GM18951 (cell line): ENCODE data around the gene GCLC.

ENCODE experiments used
- POLR2A ChIP-seq: IDR thresholded peaks from 4 replicates; pipeline ENCODE4 v1.6.1; 2011; ENCODE audit warnings: mild to moderate bottlenecking; ENCODE audit not compliant: insufficient read length, insufficient read depth; ENCODE audit errors: extremely low read depth
- in situ Hi-C: fragments of 300-500 bp; cut with MboI; formaldehyde crosslinking; loops from one replicate; pipeline ENCODE4 v1.12.0; 2022; ENCODE audit warnings: low sequenced_read_pairs, mixed read lengths, inconsistent platforms; ENCODE audit not compliant: unreplicated experiment

GCLC gene

DNA sequence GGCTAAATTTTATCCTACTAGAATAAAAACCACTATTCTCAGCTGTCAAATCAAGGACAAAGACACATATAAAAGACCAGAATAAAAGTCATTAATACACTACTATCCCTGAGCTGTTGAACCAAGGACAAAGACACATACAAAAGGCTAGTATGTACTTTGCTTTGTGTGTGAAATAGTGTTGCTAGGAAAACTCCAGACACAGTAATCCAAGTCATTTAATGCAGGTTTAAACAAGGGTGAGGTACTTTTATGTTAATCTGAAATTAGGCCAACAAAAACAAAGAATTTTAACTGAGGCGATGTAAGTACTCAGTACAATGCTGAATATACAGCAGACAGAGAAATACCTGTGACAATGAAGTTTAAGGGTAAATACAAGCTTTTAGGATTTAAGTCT, 18.9 kb downstream of the GCLC start:
- in situ Hi-C loops = no loop called here
- TF ChIP-seq POLR2A = no peak

DNA sequence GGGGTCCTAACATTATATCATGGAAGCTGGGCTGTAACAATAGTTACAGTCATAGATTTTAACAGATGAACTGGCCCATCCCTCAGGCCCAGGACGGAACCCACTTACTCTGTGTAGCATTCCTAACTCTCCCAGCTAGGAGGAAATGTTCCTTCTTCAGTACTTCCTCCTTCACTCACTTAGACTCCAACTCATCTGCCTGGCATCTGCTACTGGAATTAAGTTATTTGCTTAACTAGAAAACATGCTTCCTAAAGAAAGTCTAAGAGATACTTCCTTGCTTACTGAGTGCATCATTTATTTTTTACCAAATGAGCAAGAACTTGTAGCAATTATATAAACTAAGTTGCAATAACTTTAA, 20.5 kb downstream of the GCLC start:
- in situ Hi-C loops = no loop called here
- no peak for TF ChIP-seq POLR2A

DNA sequence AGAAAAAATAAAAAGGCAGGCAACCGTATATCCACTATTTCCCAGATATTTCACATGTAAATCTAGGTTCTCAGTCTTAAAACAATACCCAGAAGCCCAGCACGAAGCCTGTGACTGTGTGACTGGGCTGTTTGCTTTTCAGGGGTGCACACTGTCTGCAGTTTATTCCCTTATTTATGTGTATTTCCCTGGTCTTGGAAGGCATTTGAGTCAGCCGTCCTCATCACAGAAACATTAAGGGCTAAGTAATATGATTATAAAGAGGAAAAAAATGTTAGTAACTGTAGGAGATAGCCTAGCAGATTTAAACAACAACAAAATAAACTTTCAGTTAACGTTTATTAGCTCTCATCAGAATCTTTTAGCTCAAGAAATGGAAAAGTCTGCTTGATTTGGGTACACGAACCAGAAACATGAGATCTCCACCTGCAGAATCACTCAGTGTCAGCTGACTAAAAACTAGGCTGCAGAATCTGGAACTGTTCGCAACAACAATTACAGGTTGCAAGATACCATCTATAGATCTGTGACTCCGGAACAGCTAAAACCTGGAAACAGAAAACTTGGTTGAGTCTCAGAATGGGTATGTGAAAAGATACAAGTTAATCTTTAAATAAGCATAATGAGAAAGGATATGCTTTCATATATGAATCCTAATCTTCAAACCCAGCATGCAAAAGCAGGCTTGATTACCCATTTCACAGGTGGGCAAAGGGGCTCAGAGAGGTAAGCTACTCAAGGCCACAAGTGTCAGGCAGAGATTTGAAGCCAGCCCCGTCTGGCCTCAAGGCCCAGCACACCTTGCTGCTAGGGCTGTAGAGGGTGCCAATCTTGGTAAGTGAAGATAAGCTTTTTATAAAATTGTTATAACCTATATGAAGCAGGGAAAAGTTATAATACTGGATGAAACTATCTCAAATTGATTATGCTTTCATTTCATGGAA, 21.1 kb downstream of the GCLC start:
- no peak for TF ChIP-seq POLR2A
- in situ Hi-C loops = no loop called here

DNA sequence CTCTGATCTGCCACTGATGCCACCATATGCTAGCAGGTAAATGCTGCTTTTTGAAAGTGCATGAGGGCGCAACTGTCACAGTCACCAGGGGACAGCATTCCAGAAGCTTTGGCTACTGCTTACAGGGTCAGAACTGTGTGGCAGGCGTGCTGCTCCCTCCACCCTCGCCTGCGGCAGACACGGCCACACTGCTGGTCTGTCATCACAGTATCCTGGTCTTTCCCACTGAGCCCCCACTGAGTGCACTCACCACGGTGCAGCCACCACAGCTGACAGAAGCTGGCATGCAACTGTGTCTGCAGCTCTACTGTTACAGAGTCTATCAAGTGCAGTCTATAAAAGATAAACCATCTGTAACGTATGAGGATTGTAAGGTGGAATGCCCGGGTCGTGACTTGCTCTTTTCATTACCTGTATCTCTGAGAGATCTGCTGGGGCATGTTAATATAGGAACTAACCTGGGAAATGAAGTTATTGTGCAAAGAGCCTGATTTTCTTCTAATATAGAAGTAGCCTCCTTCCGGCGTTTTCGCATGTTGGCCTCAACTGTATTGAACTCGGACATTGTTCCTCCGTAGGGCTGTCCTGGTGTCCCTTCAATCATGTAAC, 24.5 kb downstream of the GCLC start:
- no peak for TF ChIP-seq POLR2A
- in situ Hi-C loops = no loop called here

DNA sequence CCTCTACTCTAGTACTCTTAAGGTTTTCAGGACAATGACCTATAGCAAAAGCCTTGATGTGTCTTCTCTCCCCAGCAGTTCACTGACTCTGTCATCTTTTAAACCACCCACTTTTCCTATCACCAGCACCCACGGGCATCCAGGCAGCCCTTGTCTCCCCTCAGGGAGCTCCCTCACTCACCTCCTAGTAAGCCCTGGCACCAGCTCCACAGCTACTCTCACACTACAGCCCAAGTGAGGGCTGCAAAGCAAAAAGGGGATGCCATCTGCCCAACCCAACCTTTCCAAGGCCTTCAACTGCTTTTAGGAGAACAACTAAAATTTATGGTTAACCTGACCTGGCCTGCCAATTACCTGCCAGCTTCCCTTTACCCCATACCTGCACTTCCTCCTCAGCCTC, 26.0 kb downstream of the GCLC start:
- in situ Hi-C loops = no loop called here
- no peak for TF ChIP-seq POLR2A

DNA sequence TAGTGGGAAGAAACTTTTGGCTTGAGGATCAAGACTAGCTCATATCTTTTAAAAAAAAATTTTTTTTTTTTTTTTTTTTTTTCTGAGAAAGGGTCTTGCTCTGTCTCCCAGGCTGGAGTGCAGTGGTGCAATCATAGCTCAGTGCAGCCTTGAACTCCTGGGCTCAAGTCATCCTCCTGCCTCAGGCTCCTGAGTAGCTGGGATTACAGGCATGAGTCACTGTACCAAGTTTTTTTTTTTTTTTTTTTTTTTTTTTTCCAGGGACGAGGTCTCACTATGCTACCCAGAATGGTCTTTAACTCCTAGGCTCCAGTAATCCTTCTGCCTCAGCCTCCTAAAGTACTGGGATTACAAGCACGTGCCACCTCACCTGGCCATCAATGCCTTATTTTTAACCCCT, 27.9 kb downstream of the GCLC start:
- in situ Hi-C loops = no loop called here
- no peak for TF ChIP-seq POLR2A

DNA sequence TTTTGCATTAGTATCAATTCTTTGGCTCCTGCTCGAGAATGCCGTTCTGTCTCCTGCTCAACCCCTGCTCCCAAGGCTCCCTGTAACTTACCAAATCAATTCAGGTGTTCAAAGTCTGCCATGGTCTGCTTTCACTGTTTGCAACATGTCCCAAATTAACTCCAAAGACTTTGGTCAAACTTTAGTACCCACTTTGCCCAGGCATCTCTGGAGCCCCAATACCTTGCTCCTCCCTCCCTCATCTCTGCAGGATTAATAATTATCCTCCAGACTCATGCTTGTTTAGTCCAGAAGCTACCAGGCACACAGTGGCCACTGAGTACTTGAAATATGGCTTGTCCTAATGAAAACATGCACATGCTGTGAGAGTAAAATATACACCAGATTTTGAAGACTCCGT, 30.2 kb downstream of the GCLC start:
- TF ChIP-seq POLR2A = no peak
- in situ Hi-C loops = no loop called here

DNA sequence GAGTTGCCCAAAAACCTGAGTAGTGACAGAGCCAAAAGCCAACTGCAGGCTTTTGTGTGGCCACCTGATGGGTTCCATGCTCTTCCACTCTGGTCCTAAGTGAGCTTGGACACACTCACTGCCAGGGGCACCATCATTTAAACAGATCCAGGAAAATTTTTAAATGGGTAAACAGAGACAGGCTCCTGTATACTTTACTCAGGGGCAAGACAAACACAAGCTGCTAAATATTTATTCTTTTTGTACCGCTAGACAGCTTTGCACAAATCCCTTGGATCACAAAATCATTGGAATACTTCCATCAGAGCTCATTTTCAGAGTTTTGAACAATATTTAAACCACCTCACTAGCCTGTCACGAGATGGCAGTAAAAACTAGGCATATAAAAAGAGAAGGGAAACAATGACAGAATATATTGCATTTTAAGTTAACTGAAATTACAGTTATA, 31.4 kb downstream of the GCLC start:
- in situ Hi-C loops = no loop called here
- TF ChIP-seq POLR2A = no peak

DNA sequence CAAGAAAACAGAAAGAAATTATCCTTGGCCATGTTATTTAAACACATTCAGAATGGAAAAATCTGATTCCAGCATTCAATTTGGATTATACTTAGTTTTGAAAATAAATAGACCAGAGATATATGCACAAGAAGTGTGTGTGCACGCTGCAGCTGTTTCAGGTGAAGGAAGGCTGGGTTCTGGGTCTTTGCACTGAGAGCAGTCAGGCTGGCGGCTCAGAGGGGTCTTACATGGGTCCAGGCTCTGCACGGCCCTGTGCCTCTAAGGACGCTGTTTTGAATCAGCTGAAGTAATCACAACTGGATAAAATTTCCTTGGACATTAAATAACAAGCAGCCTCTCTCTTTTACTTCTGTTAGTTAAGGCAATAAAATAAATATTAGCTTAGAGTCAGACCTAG, 31.8 kb downstream of the GCLC start:
- in situ Hi-C loops = no loop called here
- TF ChIP-seq POLR2A = no peak

DNA sequence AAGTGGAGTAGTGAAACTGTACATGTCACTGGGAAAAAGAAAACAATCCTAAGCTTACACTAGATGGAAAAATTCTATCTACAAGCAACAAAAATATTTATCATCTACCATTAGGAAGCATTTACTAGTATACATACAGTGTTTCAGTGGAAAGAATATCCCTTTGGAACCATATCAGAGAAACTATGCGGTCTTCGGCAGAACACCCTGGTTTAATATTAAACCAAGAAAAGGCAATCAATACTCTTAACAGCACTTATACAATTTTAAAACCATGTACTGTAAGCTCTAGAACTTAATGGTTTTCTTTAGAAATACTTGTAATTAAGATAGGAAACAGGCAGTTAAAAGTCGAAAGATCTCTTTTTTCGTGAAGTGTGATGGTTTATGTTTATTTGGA, 32.3 kb downstream of the GCLC start:
- in situ Hi-C loops = no loop called here

DNA sequence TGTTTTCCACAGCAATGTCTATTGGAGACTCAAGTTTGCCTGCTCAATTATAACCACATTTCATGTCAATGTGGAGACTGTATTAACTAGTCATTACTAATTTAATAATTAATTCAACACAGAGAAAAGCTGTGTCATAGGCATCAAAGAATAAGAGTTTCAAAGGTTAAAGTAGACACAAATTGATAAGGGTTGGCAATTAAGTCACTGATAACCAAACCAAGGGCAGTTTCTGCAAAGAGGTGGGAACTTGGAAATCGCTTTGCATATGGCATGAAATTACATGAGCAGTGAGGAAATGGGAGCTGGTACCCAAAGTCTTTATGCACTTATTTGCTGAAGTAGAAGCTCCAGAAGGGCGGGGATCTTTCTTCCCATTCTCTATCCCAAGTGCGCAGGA, 34.2 kb downstream of the GCLC start:
- in situ Hi-C loops = no loop called here
- no peak for TF ChIP-seq POLR2A

More for the DNA sequence above, 32.3 kb downstream of the GCLC start:
- no peak for TF ChIP-seq POLR2A

DNA sequence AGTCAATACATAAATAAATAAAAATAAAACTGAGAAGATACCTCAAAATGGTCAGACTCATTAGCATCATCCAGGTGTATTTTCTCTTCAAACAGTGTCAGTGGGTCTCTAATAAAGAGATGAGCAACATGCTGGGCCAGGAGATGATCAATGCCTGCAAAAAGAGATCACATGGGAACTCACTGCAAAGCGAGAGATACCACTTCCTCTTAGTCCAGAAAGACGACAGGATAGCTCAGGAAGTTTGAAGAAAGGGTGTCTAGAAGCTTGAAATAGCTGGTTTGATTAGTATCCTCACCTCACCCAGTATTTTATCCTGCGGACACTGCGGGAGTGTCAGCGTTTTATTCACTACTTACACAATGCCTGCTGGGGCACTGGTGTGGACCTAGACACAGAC, 38.0 kb downstream of the GCLC start:
- TF ChIP-seq POLR2A = no peak
- in situ Hi-C loops = no loop called here

DNA sequence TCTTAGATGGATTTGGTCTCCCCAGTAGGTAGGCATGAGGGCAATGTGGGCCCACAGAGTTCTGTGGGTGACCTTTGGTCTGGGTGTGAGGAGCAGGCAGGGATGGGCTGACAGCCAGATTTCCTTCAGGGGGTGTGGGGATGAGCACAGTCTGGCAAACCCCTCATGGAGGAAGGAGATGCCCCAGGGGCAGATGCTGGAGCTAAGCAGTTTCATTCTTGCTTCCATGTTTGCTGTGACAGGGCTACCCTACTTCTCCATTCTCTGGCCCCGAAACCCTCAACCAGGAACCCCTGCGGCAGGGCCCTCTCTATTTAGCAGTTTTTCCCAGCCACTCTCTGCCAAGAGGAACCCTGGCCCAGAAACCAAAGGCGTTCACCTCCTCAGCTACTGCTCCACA, 40.4 kb downstream of the GCLC start:
- no peak for TF ChIP-seq POLR2A
- in situ Hi-C loops = no loop called here

DNA sequence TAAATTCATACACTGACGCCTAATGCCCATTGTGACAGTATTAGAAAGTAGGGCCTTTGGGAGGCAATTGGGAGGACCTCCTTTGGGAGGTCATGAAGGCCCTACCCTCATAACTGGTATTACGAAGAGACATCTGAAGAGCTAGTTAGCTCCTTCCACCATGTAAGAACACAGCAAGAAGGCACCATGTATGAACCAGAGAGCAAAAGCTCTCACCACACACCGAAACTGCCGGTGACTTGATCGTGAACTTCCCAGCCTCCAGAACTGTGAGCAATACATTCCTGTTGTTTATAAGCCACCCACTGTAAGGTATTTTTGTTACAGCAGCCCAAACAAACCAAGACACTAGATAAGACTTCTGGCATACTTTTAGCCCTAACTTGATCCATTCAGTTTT, 41.8 kb downstream of the GCLC start:
- in situ Hi-C loops = no loop called here
- no peak for TF ChIP-seq POLR2A

DNA sequence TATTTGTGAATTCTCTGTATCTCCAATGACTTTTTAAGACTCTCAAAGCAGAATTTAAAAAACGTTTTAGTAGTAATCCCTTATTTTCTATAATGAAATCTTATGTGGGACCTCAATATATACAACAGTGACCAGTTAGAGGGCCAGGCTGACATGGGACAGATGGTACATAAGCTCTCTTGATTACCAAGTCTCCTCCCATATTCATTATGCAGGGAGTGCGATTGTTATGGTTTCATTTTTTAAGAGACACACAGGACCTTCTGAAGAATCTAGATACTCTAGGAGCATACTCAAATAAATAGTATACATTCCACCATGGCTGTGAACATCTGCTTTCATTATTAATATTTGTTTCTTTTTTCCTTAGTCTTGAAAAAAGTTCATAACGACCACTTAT, 43.5 kb downstream of the GCLC start:
- in situ Hi-C loops = no loop called here
- TF ChIP-seq POLR2A = no peak

DNA sequence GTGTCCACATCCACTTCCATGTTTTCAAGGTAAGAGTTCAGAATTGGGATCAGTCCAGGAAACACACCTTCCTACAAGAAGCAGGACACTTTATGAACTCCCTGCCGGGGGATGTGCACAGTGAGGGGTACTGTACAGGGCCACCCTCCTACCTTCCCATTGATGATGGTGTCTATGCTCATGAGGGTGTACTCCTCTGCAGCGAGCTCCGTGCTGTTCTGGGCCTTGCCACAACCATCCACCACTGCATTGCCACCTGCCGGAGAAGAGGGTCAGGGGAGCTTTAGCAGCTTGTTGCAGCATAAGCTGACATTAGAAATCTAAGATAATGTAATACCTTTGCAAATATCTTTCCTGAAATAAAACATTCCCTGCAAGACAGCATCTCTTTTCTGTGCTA, 44.8 kb downstream of the GCLC start:
- TF ChIP-seq POLR2A = no peak
- in situ Hi-C loops = no loop called here
